IPS-18c (cell line): Measurements from ENCODE around the gene HSPB1.
A peak's percentile ranks its signal among the peaks of the same experiment; 100 is the strongest.
"Not testable (repeated sequence)": the region's sequence is repeated elsewhere in the genome, so short reads cannot be mapped to it uniquely, and the experiment has no call there.

ENCODE experiments used
- H3K4me3 ChIP-seq: 2 replicates; pipeline ENCODE4 v1.7.0; 2013; ENCODE audit warnings: low read depth, mild to moderate bottlenecking, low read length, moderate library complexity; ENCODE audit not compliant: insufficient read depth
- H3K9me3 ChIP-seq: one replicate; pipeline ENCODE4 v1.6.1; 2013; ENCODE audit warnings: mild to moderate bottlenecking, low read length, moderate library complexity; ENCODE audit not compliant: control insufficient read depth, insufficient read depth

HSPB1 gene

GRCh38 chr7:76302347-76303201, at the start of gene HSPB1:
TSS of gene HSPB1 (plus strand) at chr7:76302673. CDS start at chr7:76302713, 40 bp downstream.
- Histone ChIP-seq H3K9me3 (no peaks in the 10 kb centered on the region), H3K4me3 (peak within 1 kb of the TSS; percentile 73)

DNA sequence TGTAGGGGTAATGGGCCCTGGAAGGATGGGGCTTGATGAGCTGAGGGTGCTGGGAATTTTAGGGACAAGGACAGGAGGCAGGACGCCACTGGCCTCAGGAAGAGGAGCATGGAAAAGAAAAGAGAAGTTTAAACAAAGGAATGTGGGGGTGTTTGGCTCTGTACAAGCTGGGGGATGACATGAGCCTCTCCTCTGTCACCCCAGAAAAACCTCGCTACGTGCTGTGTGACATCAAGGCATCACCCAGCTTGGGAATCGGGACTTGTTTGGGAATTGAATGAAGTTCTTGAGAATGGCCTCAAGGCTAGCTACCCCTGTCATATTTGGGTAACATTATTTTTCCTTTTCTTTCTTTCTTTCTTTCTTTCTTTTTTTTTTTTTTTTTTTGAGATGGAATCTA, 47.7 kb upstream of the HSPB1 start:
- Histone ChIP-seq H3K9me3 (no peaks in the 10 kb centered on the region), H3K4me3 (no peak overlapping the region)

DNA sequence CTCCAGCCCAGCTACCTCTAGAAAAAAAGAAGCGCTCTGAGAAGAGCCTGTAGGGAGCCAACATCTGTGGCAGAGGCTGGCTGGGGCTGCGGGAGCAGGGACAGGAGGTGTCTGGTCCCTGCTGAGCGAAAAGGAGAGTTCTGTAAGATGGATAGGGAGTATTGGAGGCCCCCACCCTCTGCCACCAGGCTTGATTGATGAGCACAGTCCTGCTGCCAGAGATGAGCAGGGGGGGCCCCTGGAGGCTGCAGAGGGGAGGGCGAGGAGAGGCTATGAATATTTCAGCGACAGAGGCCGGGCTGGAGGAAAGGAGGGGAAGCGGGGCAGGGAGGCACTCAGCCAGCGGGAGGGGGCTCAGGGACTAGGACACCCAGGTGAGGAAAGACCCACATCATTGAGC, 44.5 kb upstream of the HSPB1 start:
- no peaks in the 10 kb centered on the region for H3K9me3 ChIP-seq
- no peak overlapping the region for H3K4me3 ChIP-seq

DNA sequence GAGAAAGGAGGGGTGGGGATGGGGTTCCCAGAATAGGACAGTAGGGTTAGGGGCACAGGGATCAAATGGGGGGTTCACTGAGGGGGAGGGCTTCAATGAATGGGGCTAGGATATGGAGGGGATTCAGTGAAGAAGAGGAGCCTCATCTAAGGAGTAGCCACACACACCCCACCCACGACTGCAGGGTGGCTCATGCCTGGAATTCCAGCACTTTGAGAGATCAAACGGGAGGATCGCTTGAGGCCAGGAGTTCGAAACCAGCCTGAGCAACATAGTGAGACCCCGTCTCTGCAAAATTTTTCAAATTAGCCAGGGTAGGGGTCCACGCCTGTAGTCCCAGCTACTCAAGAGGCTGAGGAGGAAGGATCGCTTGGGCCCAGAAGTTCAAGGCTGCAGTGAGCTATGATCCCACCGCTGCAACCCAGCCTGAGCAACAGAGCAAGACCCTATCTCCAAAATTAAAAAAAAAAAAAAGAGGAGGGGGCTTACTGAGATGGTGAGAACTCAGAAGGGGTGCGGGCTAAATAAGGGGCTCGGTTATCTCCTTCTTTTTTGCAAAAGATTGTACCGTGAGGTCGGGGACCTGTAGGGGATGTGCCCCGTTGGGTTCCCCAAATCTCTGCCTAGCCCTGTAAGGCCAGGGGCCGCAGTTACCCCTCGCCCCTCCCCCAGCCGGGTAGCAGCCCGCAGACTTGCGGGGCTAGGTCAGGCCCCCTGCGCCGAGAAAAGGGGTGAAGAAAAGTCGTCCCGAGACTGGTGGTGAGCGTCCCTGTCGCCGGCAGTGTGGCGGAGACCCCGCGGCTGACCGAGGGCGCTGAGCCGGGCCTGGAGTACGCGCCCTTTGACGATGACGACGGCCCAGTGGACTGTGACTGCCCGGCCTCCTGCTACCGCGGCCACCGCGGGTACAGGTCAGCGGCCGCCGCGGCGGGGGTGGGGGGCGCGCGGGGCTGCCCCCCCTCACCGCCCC, 43.1 kb upstream of the HSPB1 start:
- no peaks in the 10 kb centered on the region for H3K9me3 ChIP-seq
- H3K4me3 ChIP-seq: peak overlapping the region; percentile 51

GRCh38 chr7:76260171-76260703, 42.2 kb upstream of the HSPB1 start:
- Histone ChIP-seq H3K9me3 (no peaks in the 10 kb centered on the region), H3K4me3 (peak overlapping the region; percentile 2)

GRCh38 chr7:76261329-76261728, 41.1 kb upstream of the HSPB1 start:
- no peak overlapping the region for H3K4me3 ChIP-seq
- H3K9me3 ChIP-seq: no peaks in the 10 kb centered on the region

- Histone ChIP-seq H3K9me3 (no peaks in the 10 kb centered on the region), H3K4me3 (no peak overlapping the region)
These were observed 40.5 kb upstream of the HSPB1 start for GRCh38 chr7:76261931-76262330.

GRCh38 chr7:76262683-76263402, 39.6 kb upstream of the HSPB1 start:
- Histone ChIP-seq H3K9me3 (no peaks in the 10 kb centered on the region), H3K4me3 (no peak overlapping the region)

DNA sequence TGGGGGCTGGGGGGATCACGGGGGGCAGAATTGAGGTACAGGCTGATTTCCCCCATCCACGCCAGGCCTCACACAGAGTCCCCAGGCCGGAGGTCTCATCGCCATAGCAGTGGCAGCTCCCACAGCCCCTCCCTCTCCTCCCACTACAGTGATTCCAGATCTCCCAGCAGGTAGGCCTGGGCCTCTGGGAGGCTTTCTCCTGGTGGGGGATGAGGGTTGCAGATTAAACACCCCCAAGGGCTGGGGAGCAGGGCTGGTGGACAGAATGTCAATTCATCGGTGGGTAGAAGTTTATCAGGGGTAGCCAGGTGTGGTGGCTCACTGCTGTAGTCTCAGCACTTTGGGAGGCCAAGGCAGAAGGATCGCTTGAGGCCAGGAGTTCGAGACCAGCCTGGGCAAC, 37.2 kb upstream of the HSPB1 start:
- H3K9me3 ChIP-seq: no peaks in the 10 kb centered on the region
- H3K4me3 ChIP-seq: no peak overlapping the region

DNA sequence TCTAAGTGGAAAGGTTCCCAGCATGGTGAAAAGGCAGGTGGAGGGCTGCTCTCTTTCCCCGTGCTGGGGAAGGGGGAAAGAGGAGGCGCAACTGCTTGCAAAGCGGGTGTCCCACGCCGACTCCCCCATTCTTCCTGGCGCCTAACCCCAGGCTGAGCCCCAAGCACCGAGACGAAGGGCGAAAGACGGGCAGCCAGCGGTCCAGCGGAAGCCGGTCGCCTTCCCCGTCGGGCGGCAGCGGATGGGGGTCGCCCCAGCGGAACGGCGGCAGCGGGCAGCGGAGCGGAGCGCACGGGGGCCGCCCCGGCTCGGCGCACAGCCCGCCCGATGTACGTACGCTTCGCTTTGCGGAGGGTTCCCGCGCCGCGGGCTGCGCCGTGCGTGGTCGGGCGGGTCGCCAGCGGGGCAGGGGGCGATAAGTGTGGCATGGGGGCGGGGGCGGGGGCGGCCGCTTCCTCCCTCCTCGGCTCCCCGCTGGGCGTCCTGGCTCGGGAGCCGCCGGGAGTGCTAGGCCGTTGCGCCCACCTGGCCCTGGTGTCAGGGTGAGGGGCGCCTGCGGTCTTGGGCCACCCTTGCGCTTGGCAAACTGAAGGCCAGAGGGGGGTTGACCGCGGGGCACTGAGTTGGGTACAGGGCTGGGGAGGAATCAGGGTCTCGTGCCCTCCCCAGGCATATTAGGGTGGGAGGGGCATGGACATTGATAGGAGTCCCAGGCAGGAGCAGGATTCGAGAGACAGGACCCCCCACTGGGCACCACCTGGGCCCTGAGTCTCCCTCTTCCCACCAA, 35.2 kb upstream of the HSPB1 start:
- Histone ChIP-seq H3K9me3 (no peaks in the 10 kb centered on the region), H3K4me3 (peak overlapping the region; percentile 53)

- H3K9me3 ChIP-seq: no peaks in the 10 kb centered on the region
- H3K4me3 ChIP-seq: no peak overlapping the region
These were observed 34.6 kb upstream of the HSPB1 start for GRCh38 chr7:76267894-76268183.

GRCh38 chr7:76268376-76268775, 34.1 kb upstream of the HSPB1 start:
- H3K4me3 ChIP-seq: no peak overlapping the region
- no peaks in the 10 kb centered on the region for H3K9me3 ChIP-seq

GRCh38 chr7:76269895-76270294, 32.6 kb upstream of the HSPB1 start:
- Histone ChIP-seq H3K4me3 (no peak overlapping the region), H3K9me3 (no peaks in the 10 kb centered on the region)

DNA sequence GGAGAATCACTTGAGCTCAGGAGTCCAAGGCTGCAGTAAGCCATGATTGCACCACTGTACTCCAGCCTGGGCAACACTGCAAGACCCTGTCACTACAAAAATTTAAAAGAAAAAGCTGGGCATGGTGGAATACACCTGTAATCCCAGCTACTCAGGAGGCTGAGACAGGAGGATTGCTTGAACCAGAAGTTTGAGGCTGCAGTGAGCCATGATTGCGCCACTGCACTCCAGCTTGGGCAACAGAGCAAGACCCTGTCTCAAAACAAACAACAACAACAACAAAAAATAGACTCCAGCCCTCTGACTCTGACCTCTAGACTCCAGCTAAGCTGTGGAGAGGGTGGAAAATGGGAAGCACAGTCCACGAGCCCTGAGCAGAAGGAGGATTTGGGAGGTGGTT, 31.1 kb upstream of the HSPB1 start:
- H3K9me3 ChIP-seq, H3K4me3 ChIP-seq: not testable (repeated sequence)

GRCh38 chr7:76272142-76272541, 30.3 kb upstream of the HSPB1 start:
- H3K4me3 ChIP-seq: no peak overlapping the region

GRCh38 chr7:76272851-76273497, 29.5 kb upstream of the HSPB1 start:
- no peak overlapping the region for H3K4me3 ChIP-seq
- no peaks in the 10 kb centered on the region for H3K9me3 ChIP-seq

More at GRCh38 chr7:76272142-76272541, 30.3 kb upstream of the HSPB1 start:
- H3K9me3 ChIP-seq: no peaks in the 10 kb centered on the region
